ENCODE measurements around the gene VGLL3. TPM values are rescaled to one million over a fixed set of nuclear protein-coding genes. Genes with fewer than 3 reads are reported as not detected.
"Not testable (repeated sequence)": the region's sequence is repeated elsewhere in the genome, so short reads cannot be mapped to it uniquely, and the experiment has no call there.

The VGLL3 gene
- total RNA-seq, 4 donors from 2014 or later: 23.7 to 45.6 (median 30.5) TPM

GRCh38 chr3:86984271-86984670 lies 6.7 kb downstream of the VGLL3 start:
- 67% methylated on average over 2 of the region's 2 CpGs for WGBS
- peak overlapping the region; percentile 48 to 91 (median 76) for H3K27ac ChIP-seq (replicated peaks in 1 of 4)
- no peak overlapping the region for H3K4me3 ChIP-seq

GRCh38 chr3:86982883-86983282 lies 8.1 kb downstream of the VGLL3 start:
- WGBS: 48% methylated on average over 2 of the region's 2 CpGs
- TF ChIP-seq POLR2AphosphoS5 (IDR thresholded peaks at IDR 0.05): peak in 1 of 2 donors; percentile 30
- TF ChIP-seq POLR2A (IDR thresholded peaks at IDR 0.05; ENCODE audit: low read depth): no peak
- intact Hi-C loops (cut with DNase I): no loop called here
- Histone ChIP-seq H3K9me3 (no peaks in the 10 kb centered on the region), H3K4me3 (no peak overlapping the region), H3K36me3 (no peaks in the 10 kb centered on the region), H3K4me1 (peaks cover 0 to 62% (median 11%) of the 10 kb centered on the region in 4 donors), H3K27me3 (no peaks in the 10 kb centered on the region), H3K27ac (replicated peaks in 1 of 4) (peak overlapping the region; percentile 48 to 91 (median 64))
- no peak for DNase-seq (ENCODE audit: extremely low spot score)

More at GRCh38 chr3:86984271-86984670, 6.7 kb downstream of the VGLL3 start:
- no peak for DNase-seq (ENCODE audit: extremely low spot score)
- intact Hi-C loops (cut with DNase I): no loop called here
- no peaks in the 10 kb centered on the region for H3K9me3 ChIP-seq
- peaks cover 0 to 4% (median 0%) of the 10 kb centered on the region in 4 donors for H3K27me3 ChIP-seq
- H3K36me3 ChIP-seq: no peaks in the 10 kb centered on the region
- peaks cover 0 to 66% (median 11%) of the 10 kb centered on the region in 4 donors for H3K4me1 ChIP-seq
- no peak for TF ChIP-seq CTCF (IDR thresholded peaks at IDR 0.05)
- TF ChIP-seq EP300 (IDR thresholded peaks at IDR 0.05): no peak
- TF ChIP-seq POLR2AphosphoS5 (IDR thresholded peaks at IDR 0.05): no peak
- TF ChIP-seq POLR2A (IDR thresholded peaks at IDR 0.05; ENCODE audit: low read depth): no peak

- 58% methylated on average over 6 of the region's 6 CpGs for WGBS
- intact Hi-C loops (cut with DNase I): no loop called here
- Histone ChIP-seq H3K4me3 (peak overlapping the region in 1 of 4 donors; percentile 26), H3K36me3 (no peaks in the 10 kb centered on the region), H3K4me1 (peaks cover 0 to 16% (median 2%) of the 10 kb centered on the region in 4 donors), H3K9me3 (no peaks in the 10 kb centered on the region), H3K27me3 (no peaks in the 10 kb centered on the region), H3K27ac (replicated peaks in 1 of 4) (peak overlapping the region; percentile 31 to 51 (median 42))
- no peak for DNase-seq (ENCODE audit: extremely low spot score)
- no peak for TF ChIP-seq EP300 (IDR thresholded peaks at IDR 0.05)
- peak in 1 of 2 donors; percentile 29 for TF ChIP-seq POLR2AphosphoS5 (IDR thresholded peaks at IDR 0.05)
These were observed 12.8 kb downstream of the VGLL3 start for GRCh38 chr3:86978111-86978551.

- H3K4me1 ChIP-seq: peaks cover 0 to 3% (median 0%) of the 10 kb centered on the region in 4 donors
- intact Hi-C loops (cut with DNase I): no loop called here
- TF ChIP-seq EP300 (IDR thresholded peaks at IDR 0.05): no peak
- no peak for TF ChIP-seq POLR2A (IDR thresholded peaks at IDR 0.05; ENCODE audit: low read depth)
- no peak for TF ChIP-seq CTCF (IDR thresholded peaks at IDR 0.05)
- no peak for TF ChIP-seq POLR2AphosphoS5 (IDR thresholded peaks at IDR 0.05)
These were observed 14.7 kb downstream of the VGLL3 start for GRCh38 chr3:86976219-86976618.

GRCh38 chr3:86974177-86974576 lies 16.8 kb downstream of the VGLL3 start:
- intact Hi-C loops (cut with DNase I); H3K4me1 ChIP-seq; H3K27me3 ChIP-seq; H3K36me3 ChIP-seq; DNase-seq (ENCODE audit: extremely low spot score); H3K9me3 ChIP-seq; H3K4me3 ChIP-seq: not testable (repeated sequence)
- H3K27ac ChIP-seq (replicated peaks in 1 of 4): peak overlapping the region in 1 of 4 donors; percentile 19
- 92% methylated on average over 8 of the region's 8 CpGs for WGBS

More at GRCh38 chr3:86976219-86976618, 14.7 kb downstream of the VGLL3 start:
- no peak for DNase-seq (ENCODE audit: extremely low spot score)
- Histone ChIP-seq H3K36me3 (no peaks in the 10 kb centered on the region), H3K27ac (replicated peaks in 1 of 4) (no peak overlapping the region), H3K27me3 (no peaks in the 10 kb centered on the region), H3K9me3 (no peaks in the 10 kb centered on the region), H3K4me3 (no peak overlapping the region)

- no peak overlapping the region for H3K4me3 ChIP-seq
- no peak overlapping the region for H3K27ac ChIP-seq (replicated peaks in 1 of 4)
- WGBS: 80% methylated on average over 3 of the region's 3 CpGs
- intact Hi-C loops (cut with DNase I): no loop called here
- H3K36me3 ChIP-seq: peaks cover 0 to 5% (median 2%) of the 10 kb centered on the region in 4 donors
- H3K9me3 ChIP-seq: no peaks in the 10 kb centered on the region
- DNase-seq (ENCODE audit: extremely low spot score): no peak
- H3K4me1 ChIP-seq: peaks cover 0 to 5% (median 0%) of the 10 kb centered on the region in 4 donors
- no peaks in the 10 kb centered on the region for H3K27me3 ChIP-seq
- TF ChIP-seq CTCF (IDR thresholded peaks at IDR 0.05) (no peak), POLR2A (IDR thresholded peaks at IDR 0.05; ENCODE audit: low read depth) (no peak), EP300 (IDR thresholded peaks at IDR 0.05) (no peak), POLR2AphosphoS5 (IDR thresholded peaks at IDR 0.05) (peak in 1 of 2 donors; percentile 33)
These were observed 17.5 kb downstream of the VGLL3 start for GRCh38 chr3:86973440-86973839.
